ENCODE data around the gene TAF6L. TPM values are rescaled to one million over a fixed set of nuclear protein-coding genes. Genes with fewer than 3 reads are reported as not detected.

Gene TAF6L
- polyA plus RNA-seq, 1 donor from 2014 or later, result 55.2 TPM

DNA sequence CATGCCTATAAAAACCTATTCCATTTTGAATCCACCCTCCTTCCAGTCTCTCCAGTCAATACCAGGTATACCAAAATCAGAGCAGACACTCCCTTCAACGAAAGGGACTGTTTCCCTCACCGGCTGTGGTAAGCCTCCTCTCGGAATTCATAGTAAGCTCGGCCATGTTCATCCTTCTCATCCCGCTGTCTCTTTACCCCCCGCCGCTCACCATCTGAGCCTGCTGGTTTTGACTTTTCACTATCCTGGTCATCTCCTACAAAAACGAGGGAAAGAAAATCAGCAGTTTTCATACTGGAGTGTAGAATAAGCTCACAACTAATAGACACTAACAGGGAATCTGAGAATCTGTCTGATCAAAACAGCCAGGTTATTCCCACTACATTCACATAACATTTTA lies 47.0 kb upstream of the TAF6L start:
- Histone ChIP-seq H3K36me3 (ENCODE audit: insufficient read depth, low read length) (peaks cover 30% of the 10 kb centered on the region), H3K79me2 (replicated peaks; ENCODE audit: insufficient read depth, low read length) (peaks cover 57% of the 10 kb centered on the region), H3K9me2 (ENCODE audit: insufficient read depth, low read length) (no peaks in the 10 kb centered on the region), H3K4me3 (ENCODE audit: low read length) (peak overlapping the region; percentile 83), H3K27me3 (ENCODE audit: insufficient read depth, low read depth, low read length) (no peaks in the 10 kb centered on the region), H2AFZ (ENCODE audit: low read depth, low read length) (no peak overlapping the region), H3K4me2 (ENCODE audit: low read length) (peak overlapping the region; percentile 99), H3K9me3 (ENCODE audit: low read length) (no peaks in the 10 kb centered on the region), H3F3A (ENCODE audit: insufficient read depth, low read length, poor library complexity, severe bottlenecking) (peaks cover 5% of the 10 kb centered on the region), H3K27ac (ENCODE audit: low read length) (no peak overlapping the region), H3K9ac (ENCODE audit: low read length) (peak overlapping the region; percentile 45), H4K20me1 (ENCODE audit: insufficient read depth) (peaks cover 3% of the 10 kb centered on the region)
- TF ChIP-seq SMC3 (conservative IDR thresholded peaks at IDR 0.05; ENCODE audit: poor library complexity), result no peak
- no peak for TF ChIP-seq EZH2 (IDR thresholded peaks at IDR 0.05; ENCODE audit: borderline replicate concordance, insufficient read depth, low read length, poor library complexity, severe bottlenecking)
- TF ChIP-seq, protein P1, sequence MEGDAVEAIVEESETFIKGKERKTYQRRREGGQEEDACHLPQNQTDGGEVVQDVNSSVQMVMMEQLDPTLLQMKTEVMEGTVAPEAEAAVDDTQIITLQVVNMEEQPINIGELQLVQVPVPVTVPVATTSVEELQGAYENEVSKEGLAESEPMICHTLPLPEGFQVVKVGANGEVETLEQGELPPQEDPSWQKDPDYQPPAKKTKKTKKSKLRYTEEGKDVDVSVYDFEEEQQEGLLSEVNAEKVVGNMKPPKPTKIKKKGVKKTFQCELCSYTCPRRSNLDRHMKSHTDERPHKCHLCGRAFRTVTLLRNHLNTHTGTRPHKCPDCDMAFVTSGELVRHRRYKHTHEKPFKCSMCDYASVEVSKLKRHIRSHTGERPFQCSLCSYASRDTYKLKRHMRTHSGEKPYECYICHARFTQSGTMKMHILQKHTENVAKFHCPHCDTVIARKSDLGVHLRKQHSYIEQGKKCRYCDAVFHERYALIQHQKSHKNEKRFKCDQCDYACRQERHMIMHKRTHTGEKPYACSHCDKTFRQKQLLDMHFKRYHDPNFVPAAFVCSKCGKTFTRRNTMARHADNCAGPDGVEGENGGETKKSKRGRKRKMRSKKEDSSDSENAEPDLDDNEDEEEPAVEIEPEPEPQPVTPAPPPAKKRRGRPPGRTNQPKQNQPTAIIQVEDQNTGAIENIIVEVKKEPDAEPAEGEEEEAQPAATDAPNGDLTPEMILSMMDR (IDR thresholded peaks at IDR 0.05; ENCODE audit: poor library complexity, severe bottlenecking), result no peak
- no peak for TF ChIP-seq TAF1 (IDR thresholded peaks at IDR 0.05; ENCODE audit: low read depth)
- TF ChIP-seq EP300 (conservative IDR thresholded peaks at IDR 0.05; ENCODE audit: poor library complexity, severe bottlenecking), result no peak
- no peak for TF ChIP-seq POLR2AphosphoS5 (IDR thresholded peaks at IDR 0.05)
- TF ChIP-seq MXI1 (conservative IDR thresholded peaks at IDR 0.05; ENCODE audit: poor library complexity, severe bottlenecking), result no peak
- TF ChIP-seq, protein P2, sequence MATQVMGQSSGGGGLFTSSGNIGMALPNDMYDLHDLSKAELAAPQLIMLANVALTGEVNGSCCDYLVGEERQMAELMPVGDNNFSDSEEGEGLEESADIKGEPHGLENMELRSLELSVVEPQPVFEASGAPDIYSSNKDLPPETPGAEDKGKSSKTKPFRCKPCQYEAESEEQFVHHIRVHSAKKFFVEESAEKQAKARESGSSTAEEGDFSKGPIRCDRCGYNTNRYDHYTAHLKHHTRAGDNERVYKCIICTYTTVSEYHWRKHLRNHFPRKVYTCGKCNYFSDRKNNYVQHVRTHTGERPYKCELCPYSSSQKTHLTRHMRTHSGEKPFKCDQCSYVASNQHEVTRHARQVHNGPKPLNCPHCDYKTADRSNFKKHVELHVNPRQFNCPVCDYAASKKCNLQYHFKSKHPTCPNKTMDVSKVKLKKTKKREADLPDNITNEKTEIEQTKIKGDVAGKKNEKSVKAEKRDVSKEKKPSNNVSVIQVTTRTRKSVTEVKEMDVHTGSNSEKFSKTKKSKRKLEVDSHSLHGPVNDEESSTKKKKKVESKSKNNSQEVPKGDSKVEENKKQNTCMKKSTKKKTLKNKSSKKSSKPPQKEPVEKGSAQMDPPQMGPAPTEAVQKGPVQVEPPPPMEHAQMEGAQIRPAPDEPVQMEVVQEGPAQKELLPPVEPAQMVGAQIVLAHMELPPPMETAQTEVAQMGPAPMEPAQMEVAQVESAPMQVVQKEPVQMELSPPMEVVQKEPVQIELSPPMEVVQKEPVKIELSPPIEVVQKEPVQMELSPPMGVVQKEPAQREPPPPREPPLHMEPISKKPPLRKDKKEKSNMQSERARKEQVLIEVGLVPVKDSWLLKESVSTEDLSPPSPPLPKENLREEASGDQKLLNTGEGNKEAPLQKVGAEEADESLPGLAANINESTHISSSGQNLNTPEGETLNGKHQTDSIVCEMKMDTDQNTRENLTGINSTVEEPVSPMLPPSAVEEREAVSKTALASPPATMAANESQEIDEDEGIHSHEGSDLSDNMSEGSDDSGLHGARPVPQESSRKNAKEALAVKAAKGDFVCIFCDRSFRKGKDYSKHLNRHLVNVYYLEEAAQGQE (IDR thresholded peaks at IDR 0.05; ENCODE audit: borderline replicate concordance), result no peak
- TF ChIP-seq RAD21 (conservative IDR thresholded peaks at IDR 0.05), result no peak

DNA sequence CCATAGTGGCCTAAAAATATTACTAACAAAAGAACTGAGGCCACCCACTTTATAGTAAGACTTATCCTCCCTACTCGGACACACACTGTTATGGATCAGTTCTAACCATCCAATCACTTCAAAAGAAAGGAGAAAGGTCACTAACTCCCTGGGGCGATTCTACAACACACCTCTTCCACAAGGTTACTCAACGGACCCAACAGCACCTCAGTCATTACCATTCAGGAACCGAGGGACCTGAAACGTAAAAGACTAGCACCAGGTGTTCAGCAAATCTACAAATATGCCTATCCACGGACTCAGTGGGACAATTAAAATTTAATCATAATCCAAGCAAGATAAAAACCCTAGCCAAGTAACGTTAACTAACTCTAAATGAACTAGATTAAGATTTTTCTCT lies 45.5 kb upstream of the TAF6L start:
- H3K27ac ChIP-seq (ENCODE audit: low read length), result peak overlapping the region; percentile 93

More for the DNA sequence above, 45.5 kb upstream of the TAF6L start:
- H2AFZ ChIP-seq (ENCODE audit: low read depth, low read length), result no peak overlapping the region
- H3K79me2 ChIP-seq (replicated peaks; ENCODE audit: insufficient read depth, low read length), result peaks cover 67% of the 10 kb centered on the region
- peak overlapping the region; percentile 99 for H3K4me2 ChIP-seq (ENCODE audit: low read length)
- no peaks in the 10 kb centered on the region for H3K9me3 ChIP-seq (ENCODE audit: low read length)
- H3F3A ChIP-seq (ENCODE audit: insufficient read depth, low read length, poor library complexity, severe bottlenecking), result peaks cover 5% of the 10 kb centered on the region
- H3K4me3 ChIP-seq (ENCODE audit: low read length), result peak overlapping the region; percentile 83
- H3K36me3 ChIP-seq (ENCODE audit: insufficient read depth, low read length), result peaks cover 22% of the 10 kb centered on the region
- H3K9me2 ChIP-seq (ENCODE audit: insufficient read depth, low read length), result no peaks in the 10 kb centered on the region
- peaks cover 3% of the 10 kb centered on the region for H4K20me1 ChIP-seq (ENCODE audit: insufficient read depth)
- H3K27me3 ChIP-seq (ENCODE audit: insufficient read depth, low read depth, low read length), result no peaks in the 10 kb centered on the region
- peak overlapping the region; percentile 75 for H3K9ac ChIP-seq (ENCODE audit: low read length)
- TF ChIP-seq POLR2AphosphoS5 (IDR thresholded peaks at IDR 0.05) (no peak), MXI1 (conservative IDR thresholded peaks at IDR 0.05; ENCODE audit: poor library complexity, severe bottlenecking) (no peak), EP300 (conservative IDR thresholded peaks at IDR 0.05; ENCODE audit: poor library complexity, severe bottlenecking) (no peak), EZH2 (IDR thresholded peaks at IDR 0.05; ENCODE audit: borderline replicate concordance, insufficient read depth, low read length, poor library complexity, severe bottlenecking) (no peak), RAD21 (conservative IDR thresholded peaks at IDR 0.05) (no peak), SMC3 (conservative IDR thresholded peaks at IDR 0.05; ENCODE audit: poor library complexity) (no peak)

Data from neural cell (in vitro differentiated cells).